ENCODE results near the gene CHST8. TPM values are rescaled to one million over a fixed set of nuclear protein-coding genes. Genes with fewer than 3 reads are reported as not detected.
A peak's percentile ranks its signal among the peaks of the same experiment; 100 is the strongest.

CHST8 gene
- polyA plus RNA-seq, 2 of the 4 experiments (the other 2 are of a cell fraction): not detected

- no peak for FAIRE-seq
Measured at GRCh38 chr19:33805313-33805712, 183.6 kb downstream of the CHST8 start.

GRCh38 chr19:33805840-33806433 lies 184.2 kb downstream of the CHST8 start:
- TF ChIP-seq JUN (IDR thresholded peaks at IDR 0.05) (0 out of 5 replicates have a peak, but pooled peaks of 1 of the 2 experiments have one; percentile 19), ZFP36 (IDR thresholded peaks at IDR 0.05; ENCODE audit: borderline replicate concordance, partially characterized antibody) (no peak), HES2 (IDR thresholded peaks at IDR 0.05) (no peak), MYC (IDR thresholded peaks at IDR 0.05; ENCODE audit: borderline replicate concordance, low read length) (no peak), SREBF2 (IDR thresholded peaks at IDR 0.05) (no peak), FOSB (CRISPR knock-in tag; IDR thresholded peaks at IDR 0.05) (no peak), JUNB (IDR thresholded peaks at IDR 0.05) (no peak), TP53 (CRISPR knock-in tag; IDR thresholded peaks at IDR 0.05) (no peak)
- DNase-seq (ENCODE audit: low read depth in 1 of 2, low spot score in 1 of 2) (no peak), ATAC-seq (no peak), FAIRE-seq (peak; percentile 32)
- Histone ChIP-seq H3K4me2 (no peak overlapping the region; the same call in 2 of the 3 replicates), H3K9me3 (no peaks in the 10 kb centered on the region), H3K27ac (peak overlapping the region; percentile 88 to 90), H3K4me3 (no peak overlapping the region), H3K4me1 (peaks cover 82% of the 10 kb centered on the region)
- CTCF ChIA-PET: interaction anchor here (0.6 to 7.7 kb wide), 9 partner anchors 10 to 839 kb away, joined by 3 to 66 read pairs (median 9); partner anchors contain the start of gene KCTD15
- WGBS (ENCODE audit: missing lambda C conversion rate): 91% methylated on average over 9 of the region's 9 CpGs
- POLR2A ChIA-PET: no interaction called here

More at GRCh38 chr19:33805313-33805712, 183.6 kb downstream of the CHST8 start:
- TF ChIP-seq FOSB (CRISPR knock-in tag; IDR thresholded peaks at IDR 0.05) (no peak), MAX (IDR thresholded peaks at IDR 0.05) (no peak), JUN (IDR thresholded peaks at IDR 0.05) (0 out of 5 replicates have a peak, but pooled peaks of 1 of the 2 experiments have one; percentile 24)
- Histone ChIP-seq H3K4me3 (no peak overlapping the region), H3K4me1 (peaks cover 82% of the 10 kb centered on the region), H3K4me2 (peak overlapping the region; percentile 57; the same call in 2 of the 3 replicates), H3K9me3 (no peaks in the 10 kb centered on the region), H3K27ac (peak overlapping the region; percentile 88 to 90)
- DNase-seq (ENCODE audit: low read depth in 1 of 2, low spot score in 1 of 2): no peak
- ChIA-PET CTCF (interaction anchor here (0.6 to 5.0 kb wide), 9 partner anchors 11 to 671 kb away, joined by 3 to 48 read pairs (median 9); no protein-coding TSS in a partner anchor), POLR2A (interaction anchor here (1.0 kb wide), 1 partner anchor 329 kb away, joined by 3 read pairs; no protein-coding TSS in a partner anchor)
- WGBS (ENCODE audit: missing lambda C conversion rate): 94% methylated on average over 3 of the region's 3 CpGs
- ATAC-seq: no peak

- Histone ChIP-seq H3K4me3 (no peak overlapping the region), H3K27ac (peak overlapping the region in 1 of 2 experiments; percentile 90; a peak in 4 of 6 replicates), H3K9me3 (no peaks in the 10 kb centered on the region), H3K4me2 (no peak overlapping the region), H3K4me1 (peaks cover 79% of the 10 kb centered on the region)
- no peak for ATAC-seq
- ChIA-PET CTCF (interaction anchor here (0.6 to 7.7 kb wide), 5 partner anchors 10 to 840 kb away, joined by 3 to 66 read pairs (median 7); partner anchors contain the start of gene KCTD15), POLR2A (no interaction called here)
- TF ChIP-seq BHLHE40 (IDR thresholded peaks at IDR 0.05; ENCODE audit: low read depth, low read length): no peak
- DNase-seq (ENCODE audit: low read depth in 1 of 2, low spot score in 1 of 2): no peak
- FAIRE-seq: no peak
- WGBS (ENCODE audit: missing lambda C conversion rate): 87% methylated on average over 8 of the region's 8 CpGs
Measured at GRCh38 chr19:33806434-33806881, 184.7 kb downstream of the CHST8 start.

- no peak for TF ChIP-seq CEBPB (IDR thresholded peaks at IDR 0.05)
- no peak for TF ChIP-seq HEYL (CRISPR knock-in tag; IDR thresholded peaks at IDR 0.05)
- TF ChIP-seq SREBF2 (IDR thresholded peaks at IDR 0.05): no peak
- TF ChIP-seq MYC (IDR thresholded peaks at IDR 0.05; ENCODE audit: borderline replicate concordance, low read length): no peak
- no peak for TF ChIP-seq KDM1A (IDR thresholded peaks at IDR 0.05; ENCODE audit: low read depth)
- TF ChIP-seq POLR2A (IDR thresholded peaks at IDR 0.05; ENCODE audit: low read length): no peak
- TF ChIP-seq ZC3H11A (IDR thresholded peaks at IDR 0.05): no peak
- TF ChIP-seq RCOR1 (IDR thresholded peaks at IDR 0.05; ENCODE audit: low read depth, low read length): no peak
- no peak for TF ChIP-seq MAX (IDR thresholded peaks at IDR 0.05)
- TF ChIP-seq HOXB13 (CRISPR knock-in tag; IDR thresholded peaks at IDR 0.05; ENCODE audit: low read depth): no peak
- TF ChIP-seq FOXS1 (CRISPR knock-in tag; IDR thresholded peaks at IDR 0.05): no peak
- no peak for TF ChIP-seq RFX5 (IDR thresholded peaks at IDR 0.05)
- TF ChIP-seq TFCP2L1 (CRISPR knock-in tag; IDR thresholded peaks at IDR 0.05): no peak
- no peak for TF ChIP-seq NR3C1 (IDR thresholded peaks at IDR 0.05)
- Histone ChIP-seq H3K9me3 (no peaks in the 10 kb centered on the region), H3K4me3 (no peak overlapping the region), H3K4me2 (no peak overlapping the region), H3K4me1 (peaks cover 60% of the 10 kb centered on the region), H3K27ac (no peak overlapping the region; a peak in 1 of 6 replicates)
- POLR2A ChIA-PET: no interaction called here
- CTCF ChIA-PET: interaction anchor here (1.5 to 7.7 kb wide), 4 partner anchors 14 to 288 kb away, joined by 3 to 66 read pairs (median 11); no protein-coding TSS in a partner anchor
- WGBS (ENCODE audit: missing lambda C conversion rate): 73% methylated on average over 1 of the region's 1 CpG
- ATAC-seq (no peak), FAIRE-seq (no peak), DNase-seq (ENCODE audit: low read depth in 1 of 2, low spot score in 1 of 2) (no peak)
Measured at GRCh38 chr19:33808399-33808798, 186.6 kb downstream of the CHST8 start.
